Measurements from ENCODE around the gene AKR7A3. TPM values are rescaled to one million over a fixed set of nuclear protein-coding genes. Genes with fewer than 3 reads are reported as not detected.

The AKR7A3 gene
- total and polyA plus RNA-seq, 2 experiments from 2014 or later, result 0.11 to 0.18 TPM

DNA sequence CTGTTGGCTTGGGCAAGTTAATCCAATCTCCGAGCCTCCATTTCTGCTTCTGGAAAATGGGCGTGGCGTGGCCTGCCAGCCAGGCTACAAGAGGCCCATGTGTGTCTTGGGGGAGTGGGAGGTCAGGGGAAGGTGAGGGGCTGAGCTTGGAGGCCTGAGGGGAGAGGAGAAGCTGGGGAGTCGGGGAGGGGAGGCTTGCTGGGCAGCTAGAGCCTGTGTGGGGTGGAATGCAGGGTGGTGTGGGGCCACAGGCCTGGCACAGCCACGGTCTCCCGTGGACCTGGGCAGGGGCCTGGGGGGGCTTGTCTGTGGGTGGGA is 38.1 kb upstream of the AKR7A3 start:
- H3F3A ChIP-seq (ENCODE audit: insufficient read depth), result no peaks in the 10 kb centered on the region
- TF ChIP-seq EZH2phosphoT487 (IDR thresholded peaks at IDR 0.05; ENCODE audit: insufficient read depth, low read depth) (no peak), EZH2 (IDR thresholded peaks at IDR 0.05; ENCODE audit: insufficient read depth, poor library complexity, severe bottlenecking) (no peak)
- no peaks in the 10 kb centered on the region for H3K36me3 ChIP-seq (ENCODE audit: low read depth)
- no peak overlapping the region for H3K4me2 ChIP-seq (ENCODE audit: unreplicated experiment)
- in situ Hi-C loops (cut with MboI), result no loop called here
- no peaks in the 10 kb centered on the region for H3K9me2 ChIP-seq (ENCODE audit: insufficient read depth)
- no peaks in the 10 kb centered on the region for H3K27me3 ChIP-seq (replicated peaks; ENCODE audit: insufficient read depth)
- no peak overlapping the region for H3K9ac ChIP-seq
- no peaks in the 10 kb centered on the region for H3K79me2 ChIP-seq (ENCODE audit: insufficient read depth)
- no peaks in the 10 kb centered on the region for H4K20me1 ChIP-seq (ENCODE audit: insufficient read depth)
- no peak overlapping the region for H2AFZ ChIP-seq
- no peak for DNase-seq
- H3K27ac ChIP-seq, result no peak overlapping the region
- WGBS, 2 experiments (ENCODE audit: low coverage in 1 of 2, low lambda C conversion rate in 2 of 2, missing lambda C conversion rate in 2 of 2), result 97 to 100% methylated on average over 3 to 6 of the region's 6 CpGs
- H3K4me3 ChIP-seq, result no peak overlapping the region
- H3K4me1 ChIP-seq (ENCODE audit: insufficient read depth), result no peaks in the 10 kb centered on the region
- no peaks in the 10 kb centered on the region for H3K9me3 ChIP-seq (ENCODE audit: low read depth)

DNA sequence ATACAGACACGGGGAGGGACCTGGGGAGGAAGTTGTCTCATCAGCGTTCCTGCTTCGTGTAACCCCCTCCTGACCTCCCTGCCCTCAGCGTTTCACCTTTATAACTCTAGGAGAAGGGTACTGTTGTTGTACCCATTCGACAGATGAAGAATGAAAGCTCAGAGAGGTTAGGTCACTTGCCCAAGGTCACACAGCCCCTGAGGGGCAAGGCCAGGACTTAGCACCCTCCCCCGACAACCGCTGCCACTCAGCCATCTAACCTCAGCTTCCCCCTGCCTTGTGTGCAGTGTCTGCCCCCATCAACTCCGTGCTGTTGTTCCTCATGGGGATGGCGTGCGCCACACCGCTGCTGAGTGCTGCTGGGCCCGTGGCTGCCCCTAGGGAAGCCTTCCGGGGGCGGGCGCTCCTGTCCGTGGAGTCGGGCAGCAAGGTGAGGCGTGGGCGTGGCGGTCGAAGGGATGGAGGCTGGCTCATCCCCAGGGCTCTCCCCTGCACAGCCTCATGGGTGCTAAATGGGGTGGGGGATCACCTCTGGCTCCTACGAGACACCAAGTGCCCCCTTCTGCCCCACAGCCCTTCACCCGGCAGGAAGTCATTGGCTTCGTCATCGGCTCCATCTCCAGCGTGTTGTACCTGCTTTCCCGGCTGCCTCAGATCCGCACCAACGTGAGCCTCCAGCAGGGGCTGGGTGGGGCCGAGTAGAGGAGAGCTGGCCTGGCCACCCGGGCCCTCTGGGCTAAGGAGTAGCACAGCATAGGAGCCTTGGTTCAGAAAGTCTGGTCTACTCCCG is 37.6 kb upstream of the AKR7A3 start:
- no peak overlapping the region for H3K4me3 ChIP-seq
- H3K79me2 ChIP-seq (ENCODE audit: insufficient read depth), result 0 out of 2 replicates have a peak, but pooled peaks cover under 1% of the 10 kb centered on the region
- TF ChIP-seq EZH2 (IDR thresholded peaks at IDR 0.05; ENCODE audit: insufficient read depth, poor library complexity, severe bottlenecking) (no peak), EZH2phosphoT487 (IDR thresholded peaks at IDR 0.05; ENCODE audit: insufficient read depth, low read depth) (no peak)
- in situ Hi-C loops (cut with MboI), result no loop called here
- no peaks in the 10 kb centered on the region for H3F3A ChIP-seq (ENCODE audit: insufficient read depth)
- no peak overlapping the region for H2AFZ ChIP-seq
- no peaks in the 10 kb centered on the region for H3K36me3 ChIP-seq (ENCODE audit: low read depth)
- H3K4me1 ChIP-seq (ENCODE audit: insufficient read depth), result no peaks in the 10 kb centered on the region
- H3K27ac ChIP-seq, result no peak overlapping the region
- H3K9ac ChIP-seq, result no peak overlapping the region
- no peaks in the 10 kb centered on the region for H3K27me3 ChIP-seq (replicated peaks; ENCODE audit: insufficient read depth)
- DNase-seq, result no peak
- no peaks in the 10 kb centered on the region for H4K20me1 ChIP-seq (ENCODE audit: insufficient read depth)
- H3K9me2 ChIP-seq (ENCODE audit: insufficient read depth), result no peaks in the 10 kb centered on the region
- H3K9me3 ChIP-seq (ENCODE audit: low read depth), result no peaks in the 10 kb centered on the region
- no peak overlapping the region for H3K4me2 ChIP-seq (ENCODE audit: unreplicated experiment)
- 92 to 93% methylated on average over 30 to 32 of the region's 32 CpGs for WGBS, 2 experiments (ENCODE audit: low coverage in 1 of 2, low lambda C conversion rate in 2 of 2, missing lambda C conversion rate in 2 of 2)

- TF ChIP-seq EZH2 (IDR thresholded peaks at IDR 0.05; ENCODE audit: insufficient read depth, poor library complexity, severe bottlenecking) (no peak), EZH2phosphoT487 (IDR thresholded peaks at IDR 0.05; ENCODE audit: insufficient read depth, low read depth) (no peak)
- Histone ChIP-seq H3K36me3 (ENCODE audit: low read depth) (no peaks in the 10 kb centered on the region), H4K20me1 (ENCODE audit: insufficient read depth) (no peaks in the 10 kb centered on the region), H3K4me1 (ENCODE audit: insufficient read depth) (no peaks in the 10 kb centered on the region), H3K9me3 (ENCODE audit: low read depth) (no peaks in the 10 kb centered on the region), H3K9me2 (ENCODE audit: insufficient read depth) (no peaks in the 10 kb centered on the region), H3K79me2 (ENCODE audit: insufficient read depth) (0 out of 2 replicates have a peak, but pooled peaks cover 6% of the 10 kb centered on the region), H3K4me3 (no peak overlapping the region), H3K9ac (no peak overlapping the region), H2AFZ (no peak overlapping the region), H3K27me3 (replicated peaks; ENCODE audit: insufficient read depth) (no peaks in the 10 kb centered on the region), H3F3A (ENCODE audit: insufficient read depth) (no peaks in the 10 kb centered on the region), H3K4me2 (ENCODE audit: unreplicated experiment) (no peak overlapping the region), H3K27ac (no peak overlapping the region)
- DNase-seq, result no peak
- 87 to 90% methylated on average over 16 to 19 of the region's 19 CpGs for WGBS, 2 experiments (ENCODE audit: low coverage in 1 of 2, low lambda C conversion rate in 2 of 2, missing lambda C conversion rate in 2 of 2)
- in situ Hi-C loops (cut with MboI), result no loop called here
These were observed 36.9 kb upstream of the AKR7A3 start for GRCh38 chr1:19325368-19325957.

DNA sequence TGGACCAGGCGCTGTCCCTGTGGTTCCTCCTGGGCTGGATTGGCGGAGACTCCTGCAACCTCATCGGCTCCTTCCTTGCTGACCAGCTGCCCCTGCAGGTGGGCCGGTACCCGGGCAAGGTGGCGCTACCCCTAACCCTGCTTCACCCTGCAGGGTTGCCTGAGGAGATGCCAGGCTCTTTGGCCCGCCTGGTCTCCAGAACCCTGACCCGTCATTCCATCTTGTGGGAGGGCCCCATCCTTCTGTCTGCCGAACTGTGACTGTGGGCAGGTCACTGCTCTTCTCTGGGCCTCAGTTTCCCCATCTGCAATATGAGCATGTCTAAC is 36.1 kb upstream of the AKR7A3 start:
- no peaks in the 10 kb centered on the region for H3K36me3 ChIP-seq (ENCODE audit: low read depth)
- DNase-seq, result no peak
- no peaks in the 10 kb centered on the region for H3K9me3 ChIP-seq (ENCODE audit: low read depth)
- no peaks in the 10 kb centered on the region for H3K9me2 ChIP-seq (ENCODE audit: insufficient read depth)
- in situ Hi-C loops (cut with MboI), result no loop called here
- H4K20me1 ChIP-seq (ENCODE audit: insufficient read depth), result no peaks in the 10 kb centered on the region
- H3K4me3 ChIP-seq, result no peak overlapping the region
- H3K27me3 ChIP-seq (replicated peaks; ENCODE audit: insufficient read depth), result no peaks in the 10 kb centered on the region
- TF ChIP-seq EZH2 (IDR thresholded peaks at IDR 0.05; ENCODE audit: insufficient read depth, poor library complexity, severe bottlenecking), result no peak
- no peak for TF ChIP-seq EZH2phosphoT487 (IDR thresholded peaks at IDR 0.05; ENCODE audit: insufficient read depth, low read depth)
- no peak overlapping the region for H3K4me2 ChIP-seq (ENCODE audit: unreplicated experiment)
- WGBS, 2 experiments (ENCODE audit: low coverage in 1 of 2, low lambda C conversion rate in 2 of 2, missing lambda C conversion rate in 2 of 2), result 94 to 98% methylated on average over 9 of the region's 9 CpGs
- H3K27ac ChIP-seq, result no peak overlapping the region
- H3K9ac ChIP-seq, result no peak overlapping the region
- H3F3A ChIP-seq (ENCODE audit: insufficient read depth), result no peaks in the 10 kb centered on the region
- H3K79me2 ChIP-seq (ENCODE audit: insufficient read depth), result 0 out of 2 replicates have a peak, but pooled peaks cover 6% of the 10 kb centered on the region
- H3K4me1 ChIP-seq (ENCODE audit: insufficient read depth), result no peaks in the 10 kb centered on the region
- H2AFZ ChIP-seq, result no peak overlapping the region
